ENCODE data around the gene UQCRHL.

DNA sequence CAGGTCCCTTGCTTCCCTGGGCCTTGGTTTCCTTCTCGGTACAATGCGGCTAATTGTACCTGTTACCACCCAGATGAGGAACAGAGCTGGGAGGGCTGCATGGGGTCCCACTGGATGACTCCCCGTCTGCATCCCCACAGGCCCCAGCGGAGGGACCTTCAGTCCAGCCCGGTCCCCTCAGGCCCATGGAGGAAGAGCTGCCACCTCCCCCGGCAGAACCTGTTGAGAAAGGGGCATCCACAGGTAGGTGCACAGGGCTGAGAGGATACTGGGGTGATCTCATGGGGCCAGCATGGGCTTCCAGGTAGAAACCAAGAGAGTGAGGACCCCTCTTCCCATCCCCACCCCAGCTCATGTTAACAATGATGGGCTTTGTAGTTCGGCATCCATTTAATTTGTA is 39.1 kb downstream of the UQCRHL start:
- TF ChIP-seq, protein P1, sequence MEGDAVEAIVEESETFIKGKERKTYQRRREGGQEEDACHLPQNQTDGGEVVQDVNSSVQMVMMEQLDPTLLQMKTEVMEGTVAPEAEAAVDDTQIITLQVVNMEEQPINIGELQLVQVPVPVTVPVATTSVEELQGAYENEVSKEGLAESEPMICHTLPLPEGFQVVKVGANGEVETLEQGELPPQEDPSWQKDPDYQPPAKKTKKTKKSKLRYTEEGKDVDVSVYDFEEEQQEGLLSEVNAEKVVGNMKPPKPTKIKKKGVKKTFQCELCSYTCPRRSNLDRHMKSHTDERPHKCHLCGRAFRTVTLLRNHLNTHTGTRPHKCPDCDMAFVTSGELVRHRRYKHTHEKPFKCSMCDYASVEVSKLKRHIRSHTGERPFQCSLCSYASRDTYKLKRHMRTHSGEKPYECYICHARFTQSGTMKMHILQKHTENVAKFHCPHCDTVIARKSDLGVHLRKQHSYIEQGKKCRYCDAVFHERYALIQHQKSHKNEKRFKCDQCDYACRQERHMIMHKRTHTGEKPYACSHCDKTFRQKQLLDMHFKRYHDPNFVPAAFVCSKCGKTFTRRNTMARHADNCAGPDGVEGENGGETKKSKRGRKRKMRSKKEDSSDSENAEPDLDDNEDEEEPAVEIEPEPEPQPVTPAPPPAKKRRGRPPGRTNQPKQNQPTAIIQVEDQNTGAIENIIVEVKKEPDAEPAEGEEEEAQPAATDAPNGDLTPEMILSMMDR (IDR thresholded peaks at IDR 0.05; ENCODE audit: low read depth, low read length), result no peak
- TF ChIP-seq EZH2phosphoT487 (IDR thresholded peaks at IDR 0.05; ENCODE audit: low read depth), result no peak
